ENCODE measurements around the gene INPP5E.

INPP5E gene

DNA sequence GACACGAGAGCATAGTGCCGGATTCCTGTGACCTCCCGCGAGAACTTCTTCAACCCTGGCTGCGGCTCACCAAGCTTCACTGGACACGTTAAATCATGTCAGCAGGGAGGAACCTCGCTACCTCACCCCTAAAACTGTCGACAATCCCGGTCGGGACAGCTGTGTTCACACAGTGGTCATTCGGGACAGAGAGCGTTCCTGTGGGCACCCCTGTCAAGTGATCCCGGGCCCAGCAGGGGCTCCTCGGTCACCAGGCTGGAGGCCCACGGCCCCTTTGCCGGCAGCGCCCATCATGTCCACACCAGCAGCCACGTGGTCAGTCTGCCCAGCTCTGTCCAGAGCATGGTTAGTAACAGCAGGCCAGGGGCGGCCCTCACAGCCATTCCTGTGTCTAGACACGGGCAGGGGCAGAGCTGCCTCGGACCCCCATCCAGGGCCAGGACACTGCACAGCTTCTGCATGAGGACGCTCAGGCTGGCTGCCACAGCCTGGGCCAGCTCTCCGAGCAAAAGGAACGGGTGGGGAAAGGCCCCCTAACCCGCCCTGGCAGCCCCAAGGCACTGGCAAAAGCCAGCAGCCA, 3.5 kb downstream of the INPP5E start:
- Histone ChIP-seq H3K4me3 (ENCODE audit: low read length) (no peak overlapping the region), H3K4me1 (ENCODE audit: low read length) (peaks cover 8% of the 10 kb centered on the region; the same call in 1 of the 2 replicates), H3K9me2 (replicated peaks; ENCODE audit: insufficient read depth, low read length) (no peaks in the 10 kb centered on the region), H3K36me3 (replicated peaks; ENCODE audit: insufficient read depth, low read length) (no peaks in the 10 kb centered on the region), H4K20me1 (ENCODE audit: insufficient read depth, low read length) (no peaks in the 10 kb centered on the region), H3K27ac (ENCODE audit: low read length) (no peak overlapping the region), H3K9ac (ENCODE audit: low read length) (no peak overlapping the region), H3F3A (ENCODE audit: insufficient read depth, low read length) (peaks cover 9% of the 10 kb centered on the region), H2AFZ (ENCODE audit: low read length) (no peak overlapping the region), H3K9me3 (replicated peaks; ENCODE audit: insufficient read depth, low read length) (no peaks in the 10 kb centered on the region), H3K4me2 (ENCODE audit: low read depth, low read length) (no peak overlapping the region), H3K27me3 (replicated peaks; ENCODE audit: insufficient read depth, low read length) (no peaks in the 10 kb centered on the region), H3K79me2 (ENCODE audit: low read length) (peaks cover 46% of the 10 kb centered on the region)
- TF ChIP-seq EZH2phosphoT487 (IDR thresholded peaks at IDR 0.05; ENCODE audit: low read length) (no peak), EZH2 (optimal IDR thresholded peaks at IDR 0.05; ENCODE audit: low read depth, low read length) (no peak)
- TF ChIP-seq, protein P1, sequence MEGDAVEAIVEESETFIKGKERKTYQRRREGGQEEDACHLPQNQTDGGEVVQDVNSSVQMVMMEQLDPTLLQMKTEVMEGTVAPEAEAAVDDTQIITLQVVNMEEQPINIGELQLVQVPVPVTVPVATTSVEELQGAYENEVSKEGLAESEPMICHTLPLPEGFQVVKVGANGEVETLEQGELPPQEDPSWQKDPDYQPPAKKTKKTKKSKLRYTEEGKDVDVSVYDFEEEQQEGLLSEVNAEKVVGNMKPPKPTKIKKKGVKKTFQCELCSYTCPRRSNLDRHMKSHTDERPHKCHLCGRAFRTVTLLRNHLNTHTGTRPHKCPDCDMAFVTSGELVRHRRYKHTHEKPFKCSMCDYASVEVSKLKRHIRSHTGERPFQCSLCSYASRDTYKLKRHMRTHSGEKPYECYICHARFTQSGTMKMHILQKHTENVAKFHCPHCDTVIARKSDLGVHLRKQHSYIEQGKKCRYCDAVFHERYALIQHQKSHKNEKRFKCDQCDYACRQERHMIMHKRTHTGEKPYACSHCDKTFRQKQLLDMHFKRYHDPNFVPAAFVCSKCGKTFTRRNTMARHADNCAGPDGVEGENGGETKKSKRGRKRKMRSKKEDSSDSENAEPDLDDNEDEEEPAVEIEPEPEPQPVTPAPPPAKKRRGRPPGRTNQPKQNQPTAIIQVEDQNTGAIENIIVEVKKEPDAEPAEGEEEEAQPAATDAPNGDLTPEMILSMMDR (IDR thresholded peaks at IDR 0.05; ENCODE audit: low read length): no peak
- no peak for DNase-seq

DNA sequence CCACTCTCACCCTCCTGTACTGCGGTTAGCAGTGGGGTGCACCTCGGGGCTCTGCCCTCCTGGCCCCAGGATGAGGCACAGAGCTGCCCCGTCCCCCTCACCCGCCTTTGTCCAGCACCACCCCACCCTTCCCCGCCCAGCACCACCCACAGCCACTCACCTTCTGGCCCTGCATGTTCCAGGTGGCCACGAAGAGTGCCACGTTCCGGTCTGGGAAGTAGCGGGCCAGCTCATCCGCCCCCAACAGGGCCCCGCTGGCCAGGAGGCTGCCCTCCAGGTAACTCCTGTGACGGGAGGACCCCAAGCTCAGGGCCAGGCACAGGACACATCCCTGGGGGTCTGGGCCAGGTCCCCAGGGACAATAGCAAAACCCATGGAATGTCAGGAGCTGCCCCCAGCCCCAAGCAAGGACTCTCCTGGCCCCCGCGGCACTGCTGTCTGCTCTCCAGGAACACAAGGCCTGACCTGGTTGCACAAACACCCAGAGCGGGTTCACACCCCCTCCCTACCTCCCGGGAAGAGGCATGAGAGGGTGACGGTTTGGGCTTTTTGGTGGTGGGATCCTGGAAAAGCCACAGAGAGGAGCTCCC, 5.0 kb downstream of the INPP5E start:
- Histone ChIP-seq H3K27ac (ENCODE audit: low read length) (no peak overlapping the region), H3F3A (ENCODE audit: insufficient read depth, low read length) (no peaks in the 10 kb centered on the region), H3K9ac (ENCODE audit: low read length) (no peak overlapping the region), H3K9me2 (replicated peaks; ENCODE audit: insufficient read depth, low read length) (no peaks in the 10 kb centered on the region), H3K79me2 (ENCODE audit: low read length) (peaks cover 46% of the 10 kb centered on the region), H4K20me1 (ENCODE audit: insufficient read depth, low read length) (no peaks in the 10 kb centered on the region), H3K9me3 (replicated peaks; ENCODE audit: insufficient read depth, low read length) (no peaks in the 10 kb centered on the region), H3K36me3 (replicated peaks; ENCODE audit: insufficient read depth, low read length) (no peaks in the 10 kb centered on the region; the same call in 1 of the 2 replicates), H3K4me2 (ENCODE audit: low read depth, low read length) (no peak overlapping the region), H2AFZ (ENCODE audit: low read length) (no peak overlapping the region), H3K4me1 (ENCODE audit: low read length) (peaks cover 8% of the 10 kb centered on the region; the same call in 1 of the 2 replicates), H3K27me3 (replicated peaks; ENCODE audit: insufficient read depth, low read length) (no peaks in the 10 kb centered on the region), H3K4me3 (ENCODE audit: low read length) (no peak overlapping the region)
- no peak for DNase-seq
- TF ChIP-seq, protein P1 (IDR thresholded peaks at IDR 0.05; ENCODE audit: low read length): no peak
- TF ChIP-seq EZH2phosphoT487 (IDR thresholded peaks at IDR 0.05; ENCODE audit: low read length) (no peak), EZH2 (optimal IDR thresholded peaks at IDR 0.05; ENCODE audit: low read depth, low read length) (no peak)

DNA sequence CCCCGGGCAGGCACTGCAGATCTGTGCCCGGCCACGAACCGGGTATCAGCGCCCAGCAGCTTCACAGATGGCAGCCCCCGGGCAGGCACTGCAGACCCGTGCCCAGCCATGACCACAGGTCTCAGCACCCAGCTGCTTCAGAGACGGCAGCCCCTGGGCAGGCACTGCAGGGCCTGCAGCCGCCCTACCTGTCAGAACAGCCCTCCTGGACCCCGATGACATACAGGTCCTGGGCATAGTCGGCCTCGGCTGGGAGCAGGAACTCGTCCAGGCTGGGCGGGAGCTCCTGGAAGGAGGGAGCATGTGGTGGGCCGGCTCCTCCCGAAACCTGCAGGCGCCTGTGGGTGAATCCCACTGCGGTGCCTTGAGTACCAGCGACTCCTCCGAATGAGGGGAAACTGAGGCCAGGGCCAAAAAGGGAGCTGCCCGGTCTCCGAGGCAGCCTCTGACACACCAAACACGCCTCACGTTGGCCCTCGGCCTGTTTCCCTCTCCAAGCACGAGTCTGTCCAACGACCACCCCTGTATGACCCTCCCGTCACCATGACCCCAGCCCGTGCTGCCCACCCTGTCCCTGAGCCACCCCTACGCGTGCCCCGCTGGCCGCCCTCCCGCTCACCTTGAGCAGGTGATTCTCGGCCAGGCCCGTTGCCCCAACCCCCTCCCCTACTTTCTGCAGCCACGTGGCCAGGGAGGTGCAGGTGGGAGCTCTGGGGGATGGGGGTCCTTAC, 5.6 kb downstream of the INPP5E start:
- Histone ChIP-seq H2AFZ (ENCODE audit: low read length) (no peak overlapping the region), H3K4me2 (ENCODE audit: low read depth, low read length) (no peak overlapping the region), H3K9me3 (replicated peaks; ENCODE audit: insufficient read depth, low read length) (no peaks in the 10 kb centered on the region), H3K4me1 (ENCODE audit: low read length) (peaks cover 8% of the 10 kb centered on the region; the same call in 1 of the 2 replicates), H3K79me2 (ENCODE audit: low read length) (peaks cover 44% of the 10 kb centered on the region), H3K9ac (ENCODE audit: low read length) (no peak overlapping the region), H3K4me3 (ENCODE audit: low read length) (no peak overlapping the region), H3K36me3 (replicated peaks; ENCODE audit: insufficient read depth, low read length) (no peaks in the 10 kb centered on the region; the same call in 1 of the 2 replicates), H3K27ac (ENCODE audit: low read length) (no peak overlapping the region), H4K20me1 (ENCODE audit: insufficient read depth, low read length) (no peaks in the 10 kb centered on the region), H3F3A (ENCODE audit: insufficient read depth, low read length) (no peaks in the 10 kb centered on the region), H3K9me2 (replicated peaks; ENCODE audit: insufficient read depth, low read length) (no peaks in the 10 kb centered on the region), H3K27me3 (replicated peaks; ENCODE audit: insufficient read depth, low read length) (no peaks in the 10 kb centered on the region)
- TF ChIP-seq EZH2 (optimal IDR thresholded peaks at IDR 0.05; ENCODE audit: low read depth, low read length) (no peak), EZH2phosphoT487 (IDR thresholded peaks at IDR 0.05; ENCODE audit: low read length) (no peak)
- TF ChIP-seq, protein P1 (IDR thresholded peaks at IDR 0.05; ENCODE audit: low read length): no peak
- no peak for DNase-seq

Data from MM.1S (cell line).